GM19025 (cell line): ENCODE measurements around the gene CHADL.
"Not testable (repeated sequence)": the region's sequence is repeated elsewhere in the genome, so short reads cannot be mapped to it uniquely, and the experiment has no call there.

Source experiments
- ATAC-seq: cut with Tn5 transposase; IDR thresholded peaks from one replicate; pipeline ENCODE4 v1.9.1; 2021; ENCODE audit warnings: mild to moderate bottlenecking, low read depth, moderate library complexity; ENCODE audit not compliant: unreplicated experiment

Gene CHADL

GRCh38 chr22:41240377-41241132 is at the start of gene CHADL:
Gene CHADL, minus strand, starts transcription at chr22:41240931. Its CDS starts 50 bp downstream, at chr22:41240881.
- no peak for ATAC-seq

- no peak for ATAC-seq
Observed at GRCh38 chr22:41289671-41290070, 48.9 kb upstream of the CHADL start.

GRCh38 chr22:41288245-41288946 is 47.7 kb upstream of the CHADL start:
- ATAC-seq, result no peak

- peak; percentile 4 for ATAC-seq
Observed at GRCh38 chr22:41286639-41287091, 45.9 kb upstream of the CHADL start.

- ATAC-seq, result peak; percentile 94
Observed at GRCh38 chr22:41285820-41286638, 45.3 kb upstream of the CHADL start, which contains the start of gene RANGAP1. Gene RANGAP1, minus strand, starts transcription at chr22:41286187. Its CDS starts 5,143 bp downstream, at chr22:41281044.

- peak; percentile 6 for ATAC-seq
Observed at GRCh38 chr22:41285441-41285819, 44.7 kb upstream of the CHADL start.

GRCh38 chr22:41284465-41284864 is 43.7 kb upstream of the CHADL start:
- no peak for ATAC-seq

- ATAC-seq, result no peak
Observed at GRCh38 chr22:41280854-41281253, 40.1 kb upstream of the CHADL start.

- ATAC-seq, result no peak
Observed at GRCh38 chr22:41280065-41280464, 39.3 kb upstream of the CHADL start.

- no peak for ATAC-seq
Observed at GRCh38 chr22:41274856-41275255, 34.1 kb upstream of the CHADL start.

- no peak for ATAC-seq
Observed at GRCh38 chr22:41273128-41273527, 32.4 kb upstream of the CHADL start.

- no peak for ATAC-seq
Observed at GRCh38 chr22:41271787-41272186, 31.1 kb upstream of the CHADL start.

GRCh38 chr22:41267958-41268357 is 27.2 kb upstream of the CHADL start:
- no peak for ATAC-seq

- ATAC-seq, result no peak
Observed at GRCh38 chr22:41264408-41264941, 23.7 kb upstream of the CHADL start.

GRCh38 chr22:41263704-41264103 is 23.0 kb upstream of the CHADL start:
- no peak for ATAC-seq

GRCh38 chr22:41262250-41262765 is 21.6 kb upstream of the CHADL start:
- no peak for ATAC-seq

- no peak for ATAC-seq
Observed at GRCh38 chr22:41261541-41262249, 21.0 kb upstream of the CHADL start.

- no peak for ATAC-seq
Observed at GRCh38 chr22:41260871-41261270, 20.1 kb upstream of the CHADL start.

GRCh38 chr22:41259756-41260155 is 19.0 kb upstream of the CHADL start:
- not testable (repeated sequence) for ATAC-seq

- no peak for ATAC-seq
Observed at GRCh38 chr22:41257696-41258095, 17.0 kb upstream of the CHADL start.
